Stimulated activated CD4-positive, alpha-beta T cell treated with anti-CD3 and anti-CD28 coated beads, Interleukin-12 subunit alpha, Interleukin-12 subunit beta, amount 100 ng/mL, for 48 hours (primary cell): ENCODE data around the gene RAVER2.
A peak's percentile ranks its signal among the peaks of the same experiment; 100 is the strongest.
"Not testable (repeated sequence)": the region's sequence is repeated elsewhere in the genome, so short reads cannot be mapped to it uniquely, and the experiment has no call there.

Experiments used
- DNase-seq, 3 donors: peaks; one replicate each; pipeline ENCODE4 v3.0.0-alpha.2; 2020; ENCODE audit warnings: low read depth in 2 of 3, low spot score in 1 of 3

RAVER2 gene

GRCh38 chr1:64810001-64810400 lies 65.1 kb downstream of the RAVER2 start:
- DNase-seq: no peak

DNA sequence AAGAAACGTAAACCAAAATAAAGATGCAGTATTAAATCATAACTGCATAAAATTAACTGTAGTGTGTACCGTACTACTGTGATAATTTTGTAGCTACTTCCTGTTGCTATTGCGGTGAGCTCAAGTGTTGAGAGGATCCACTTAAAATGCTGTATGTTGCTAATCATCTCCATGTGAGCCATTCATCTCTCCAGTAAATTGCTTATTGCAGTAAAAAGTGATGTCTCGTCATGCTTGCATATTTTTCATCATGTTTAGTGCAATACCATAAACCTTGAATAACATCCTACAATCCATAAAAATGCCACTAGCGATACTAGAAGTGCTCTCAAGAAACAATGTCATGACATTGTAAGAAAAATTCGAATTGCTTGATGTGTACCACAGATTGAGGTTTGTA lies 66.3 kb downstream of the RAVER2 start:
- no peak for DNase-seq

- DNase-seq: no peak
Observed at GRCh38 chr1:64814427-64814826, 69.6 kb downstream of the RAVER2 start.

GRCh38 chr1:64817364-64817763 lies 72.5 kb downstream of the RAVER2 start:
- DNase-seq: not testable (repeated sequence)

GRCh38 chr1:64820572-64820971 lies 75.7 kb downstream of the RAVER2 start:
- not testable (repeated sequence) for DNase-seq

DNA sequence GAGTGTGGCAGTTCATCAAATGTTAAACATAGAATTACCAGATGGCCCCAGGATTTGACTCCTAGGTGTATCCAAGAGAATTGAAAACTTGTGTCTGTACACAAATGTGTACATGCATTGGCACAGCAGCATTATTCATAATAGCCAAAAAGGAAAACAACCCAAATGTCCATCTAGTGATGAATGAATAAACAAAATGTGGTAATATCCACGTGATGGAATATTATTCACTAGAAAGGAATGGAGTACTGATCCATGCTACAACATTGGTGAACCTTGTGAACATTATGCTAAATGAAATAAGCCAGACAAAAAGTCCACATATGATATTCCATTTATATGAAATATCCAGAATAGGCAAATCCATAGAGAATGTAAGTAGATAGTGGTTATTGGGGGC lies 77.7 kb downstream of the RAVER2 start:
- DNase-seq: no peak

DNA sequence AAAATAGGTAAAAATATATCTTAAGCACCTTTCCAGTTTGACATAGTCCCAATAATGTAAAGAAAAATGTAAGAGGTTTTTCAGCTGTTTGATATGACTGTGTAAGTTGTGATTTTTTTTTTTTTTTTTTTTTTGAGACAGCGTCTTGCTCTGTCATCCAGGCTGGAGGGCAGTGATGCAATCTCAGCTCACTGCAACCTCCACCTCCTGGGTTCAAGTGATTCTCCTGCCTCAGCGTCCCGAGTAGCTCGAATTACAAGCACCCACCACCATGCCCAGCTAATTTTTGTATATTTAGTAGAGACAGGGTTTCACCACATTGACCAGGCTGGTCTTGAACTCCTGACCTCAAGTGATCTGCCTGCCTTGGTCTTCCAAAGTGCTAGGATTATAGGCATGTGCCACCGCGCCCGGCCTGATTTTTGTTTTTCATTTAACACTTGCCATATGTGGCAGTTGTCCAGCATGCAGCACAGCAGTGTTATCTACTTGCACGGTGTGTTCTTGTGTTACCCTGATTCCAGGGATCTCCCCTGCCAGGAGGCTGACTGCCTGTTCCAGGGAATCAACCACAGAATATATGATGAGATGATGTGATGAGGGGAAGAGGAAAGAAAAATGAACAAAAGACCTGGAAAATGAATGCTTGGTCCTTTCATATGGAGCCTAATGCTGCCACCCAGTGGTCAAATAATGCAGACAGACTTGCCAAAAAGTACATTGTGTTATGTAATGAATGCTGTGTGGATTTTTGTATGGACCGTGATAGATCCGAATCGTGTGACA lies 79.0 kb downstream of the RAVER2 start:
- DNase-seq: peak; percentile 11 to 62 (median 22)

DNA sequence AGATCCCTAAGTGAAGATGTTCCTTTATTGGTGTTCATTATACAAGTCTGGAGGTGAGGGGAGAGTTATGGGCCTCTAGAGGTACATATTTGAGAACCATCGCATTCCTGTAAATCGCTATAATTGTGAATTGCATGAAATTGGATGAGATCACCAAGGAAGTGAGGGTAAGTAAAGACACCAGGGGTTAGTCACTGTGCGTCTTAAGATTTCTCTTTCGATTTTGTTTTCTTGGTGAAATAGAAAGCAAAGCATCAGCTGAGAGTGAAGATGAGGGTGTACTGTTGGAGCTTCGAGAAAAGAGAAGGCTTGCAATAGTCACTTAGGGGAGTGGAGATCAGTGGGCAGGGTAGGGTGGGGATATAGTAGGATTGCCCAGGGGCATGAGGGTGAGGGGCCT lies 82.1 kb downstream of the RAVER2 start:
- no peak for DNase-seq

DNA sequence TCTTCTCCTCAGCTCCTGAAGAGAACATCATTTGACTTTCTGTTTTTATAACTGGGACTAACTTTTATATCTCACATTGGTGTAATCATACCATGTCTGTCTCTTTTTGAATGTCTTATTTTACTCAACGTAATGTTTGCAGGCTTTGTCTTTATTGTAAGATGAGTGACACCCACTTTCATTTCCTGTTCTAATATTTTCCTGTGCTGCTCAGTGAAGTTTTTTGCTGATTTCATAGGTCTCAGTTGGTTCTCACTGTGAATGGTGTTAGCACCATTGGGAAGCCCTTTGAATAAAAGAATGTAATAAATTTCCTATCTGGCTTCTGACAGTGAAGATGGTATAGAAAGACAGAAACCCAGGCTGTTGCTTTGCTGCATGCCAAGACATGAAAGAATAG lies 84.0 kb downstream of the RAVER2 start:
- no peak for DNase-seq

GRCh38 chr1:64829411-64830029 lies 84.6 kb downstream of the RAVER2 start:
- DNase-seq: no peak

DNA sequence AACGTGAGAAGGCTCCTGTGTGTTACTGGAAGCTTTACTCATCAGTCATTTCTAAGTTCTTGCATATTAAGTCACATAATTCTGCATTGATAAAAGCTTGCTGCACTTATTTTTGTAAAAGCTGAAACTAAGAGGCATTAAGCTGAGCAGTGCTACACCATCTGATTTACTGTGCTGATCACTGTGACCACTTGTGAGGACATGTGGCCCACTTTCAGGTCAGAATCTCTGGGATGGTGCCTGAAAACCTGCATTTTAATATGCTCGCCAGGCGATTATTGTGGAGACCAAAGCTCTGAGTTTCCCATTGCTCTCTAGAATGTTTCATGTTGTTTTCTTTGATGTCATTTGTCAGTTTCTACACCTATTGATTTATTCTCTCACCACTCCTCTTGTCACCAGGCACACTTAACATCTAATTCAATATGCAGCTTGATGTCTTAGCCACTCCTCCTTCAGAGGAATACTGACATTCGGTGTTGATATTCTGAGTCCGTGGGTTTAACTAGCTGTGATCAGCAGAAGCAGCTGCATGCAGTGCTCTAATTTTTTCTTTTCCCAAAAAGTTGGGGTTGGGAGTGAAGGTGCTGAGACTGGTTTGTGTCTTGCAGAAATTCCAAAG lies 85.3 kb downstream of the RAVER2 start:
- no peak for DNase-seq

GRCh38 chr1:64834734-64835133 lies 89.9 kb downstream of the RAVER2 start:
- DNase-seq: no peak

GRCh38 chr1:64836802-64837201 lies 91.9 kb downstream of the RAVER2 start:
- no peak for DNase-seq

DNA sequence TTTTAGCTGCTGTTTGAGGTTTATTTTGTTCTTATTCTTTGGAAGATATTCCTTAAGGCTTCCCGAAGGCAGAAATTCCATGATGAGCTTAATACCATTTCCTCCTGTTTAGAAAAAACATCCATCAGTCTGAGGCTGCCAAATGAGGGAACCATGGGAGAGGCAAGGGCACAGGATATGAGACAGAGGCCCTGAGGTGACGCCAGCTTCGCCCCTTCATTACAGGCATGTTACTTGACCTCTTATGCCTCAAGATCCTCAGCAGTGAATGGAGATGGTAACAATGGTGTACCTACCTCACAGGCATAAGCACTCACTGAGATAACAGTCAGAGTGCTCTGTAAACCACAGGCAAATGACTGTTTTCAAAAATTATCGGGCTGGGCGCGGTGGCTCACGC lies 93.6 kb downstream of the RAVER2 start:
- DNase-seq: no peak

DNA sequence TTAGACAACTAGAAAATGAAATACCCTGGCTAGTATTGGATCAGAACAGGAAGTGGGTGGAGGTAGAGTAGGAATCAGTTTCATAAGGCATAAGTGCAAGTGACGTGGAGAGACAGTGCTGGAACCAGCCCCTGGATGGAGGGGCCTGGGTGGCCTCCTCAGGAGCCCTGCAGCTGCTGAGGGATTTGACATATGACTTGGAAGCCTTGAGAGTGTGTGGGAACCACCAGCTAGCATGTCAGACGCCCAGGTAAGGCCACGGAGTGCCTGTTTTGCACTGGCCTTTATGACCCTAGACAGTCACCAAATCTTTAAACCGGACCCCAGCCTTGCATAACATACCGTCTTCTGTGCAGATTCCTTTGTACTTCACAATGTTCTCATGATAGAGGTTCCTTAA lies 94.4 kb downstream of the RAVER2 start:
- no peak for DNase-seq

GRCh38 chr1:64839732-64840405 lies 95.0 kb downstream of the RAVER2 start:
- DNase-seq: no peak

GRCh38 chr1:64841330-64842065 lies 96.6 kb downstream of the RAVER2 start:
- no peak for DNase-seq

- DNase-seq: no peak
Observed at GRCh38 chr1:64842224-64842623, 97.3 kb downstream of the RAVER2 start.

DNA sequence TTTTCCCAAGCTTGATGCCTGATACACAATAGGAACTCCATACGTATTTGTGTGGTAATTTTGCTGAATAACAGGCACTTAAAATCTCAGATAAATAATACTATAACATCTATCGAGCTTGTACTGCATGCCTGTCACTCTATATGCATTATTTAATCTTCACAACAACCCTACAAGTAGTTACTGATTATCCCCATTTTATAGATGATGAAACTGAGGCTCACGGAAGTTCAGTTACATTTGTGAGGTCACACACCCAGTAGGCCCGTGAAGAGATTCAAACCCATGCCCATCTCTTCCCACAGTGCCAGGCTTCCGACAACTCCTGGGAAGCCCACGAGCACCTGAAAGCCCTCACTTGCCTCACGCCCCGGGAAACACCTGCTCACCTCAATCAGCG lies 98.8 kb downstream of the RAVER2 start:
- DNase-seq: no peak

DNA sequence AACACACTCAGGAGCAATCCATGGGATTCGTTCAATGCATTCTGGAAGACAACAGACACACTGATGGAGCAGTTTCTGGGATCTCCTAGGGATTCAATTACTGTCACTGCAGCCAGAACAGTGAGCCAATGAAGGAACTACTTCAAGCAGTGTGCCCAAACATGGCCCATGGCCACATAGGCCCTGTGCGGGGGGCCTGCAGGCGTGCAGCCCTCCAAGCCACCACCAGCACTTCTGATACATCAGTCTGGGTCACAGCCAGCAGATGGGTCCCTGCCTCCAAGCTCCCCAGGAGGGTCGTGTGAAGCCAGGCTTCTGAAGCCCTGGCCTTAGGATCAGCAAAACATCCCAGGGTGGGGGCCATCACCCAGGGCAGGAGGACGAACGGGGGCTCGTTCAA lies 99.3 kb downstream of the RAVER2 start:
- no peak for DNase-seq

GRCh38 chr1:64844609-64845008 lies 99.7 kb downstream of the RAVER2 start:
- DNase-seq: no peak
